Endodermal cell (in vitro differentiated cells): ENCODE measurements around the gene EYS. TPM values are rescaled to one million over a fixed set of nuclear protein-coding genes. Genes with fewer than 3 reads are reported as not detected.

Source experiments
- DNase-seq: peaks from one replicate; pipeline ENCODE4 v3.0.0-alpha.2; 2017
- H3K27ac ChIP-seq: 2 replicates; pipeline ENCODE4 v1.5.1; 2013; ENCODE audit warnings: mild to moderate bottlenecking, low read depth, low read length, moderate library complexity
- H3K27me3 ChIP-seq: 2 replicates; pipeline ENCODE4 v1.6.1; 2013; ENCODE audit warnings: mild to moderate bottlenecking, low read length, moderate library complexity; ENCODE audit not compliant: insufficient read depth, control insufficient read depth, poor library complexity, severe bottlenecking
- H3K36me3 ChIP-seq: 2 replicates; pipeline ENCODE4 v1.7.0; 2013; ENCODE audit warnings: mild to moderate bottlenecking, low read length, moderate library complexity; ENCODE audit not compliant: control insufficient read depth, insufficient read depth
- H3K4me1 ChIP-seq: one replicate; pipeline ENCODE4 v1.7.0; 2013; ENCODE audit warnings: low read length; ENCODE audit not compliant: control insufficient read depth, insufficient read depth
- H3K4me3 ChIP-seq: 2 replicates; pipeline ENCODE4 v1.5.1; 2013; ENCODE audit warnings: mild to moderate bottlenecking, low read length, moderate library complexity
- H3K9ac ChIP-seq: 2 replicates; pipeline ENCODE4 v1.6.1; 2013; ENCODE audit warnings: mild to moderate bottlenecking, low read length, moderate library complexity; ENCODE audit not compliant: poor library complexity, severe bottlenecking; ENCODE audit errors: extremely low read depth
- H3K9me3 ChIP-seq: 2 replicates; pipeline ENCODE4 v1.6.1; 2013; ENCODE audit warnings: mild to moderate bottlenecking, low read length, moderate library complexity; ENCODE audit not compliant: control insufficient read depth
- H3K27ac Mint-ChIP-seq: 2 replicates; pipeline ENCODE4 v1.8.0; 2020; ENCODE audit warnings: mixed read lengths
- H3K27me3 Mint-ChIP-seq: 2 replicates; pipeline ENCODE4 v1.8.0; 2021; ENCODE audit warnings: mild to moderate bottlenecking, mixed read lengths; ENCODE audit not compliant: insufficient read depth
- H3K36me3 Mint-ChIP-seq: 2 replicates; pipeline ENCODE4 v1.8.0; 2020; ENCODE audit warnings: low read depth, mixed read lengths
- H3K4me1 Mint-ChIP-seq: 2 replicates; pipeline ENCODE4 v1.8.0; 2020; ENCODE audit warnings: mixed read lengths
- H3K4me3 Mint-ChIP-seq: 2 replicates; pipeline ENCODE4 v1.8.0; 2020; ENCODE audit warnings: mild to moderate bottlenecking, moderate library complexity, mixed read lengths
- H3K9me3 Mint-ChIP-seq: 2 replicates; pipeline ENCODE4 v1.8.0; 2020; ENCODE audit warnings: mild to moderate bottlenecking, mixed read lengths
- CTCF ChIP-seq: fragments of 200-600 bp; sonication (generic); conservative IDR thresholded peaks from 2 replicates; pipeline ENCODE4 v1.5.0; 2021; ENCODE audit warnings: antibody characterized with exemption, mild to moderate bottlenecking
- WGBS, 2 experiments: methylation state at CpG; one replicate each; pipeline versions ENCODE4 v1.1.5 to v1.1.7; 2013; ENCODE audit warnings: missing lambda C conversion rate in 2 of 2, mixed read lengths in 1 of 2; ENCODE audit not compliant: insufficient coverage in 1 of 2, insufficient read length in 1 of 2; 5-methylcytosine and 5-hydroxymethylcytosine counted together
- total RNA-seq, 2 donors: library from RNA; stranded (reverse); fragmentation: NEBNext Ultra II Directional in 1 of 2; extraction: Animal tissue kit (Norgen Biotek cat#: 25700) in 1 of 2; gene quantifications; 2 replicates in 1 of 2; 3 replicates in 1 of 2; pipeline ENCODE4 v1.2.1, GENCODE V29; 2021

Gene EYS
- total RNA-seq, 2 donors from 2014 or later: 0.31 to 0.70 TPM

- H3K36me3 Mint-ChIP-seq: no peaks in the 10 kb centered on the region
- H3K4me3 ChIP-seq: no peak overlapping the region
- DNase-seq: no peak
- no peak overlapping the region for H3K9ac ChIP-seq
- no peaks in the 10 kb centered on the region for H3K4me1 ChIP-seq
- H3K4me3 Mint-ChIP-seq: no peak overlapping the region
- no peaks in the 10 kb centered on the region for H3K4me1 Mint-ChIP-seq
- no peaks in the 10 kb centered on the region for H3K9me3 ChIP-seq
- no peak for TF ChIP-seq CTCF
- H3K9me3 Mint-ChIP-seq: peaks cover 12% of the 10 kb centered on the region
- H3K27me3 Mint-ChIP-seq: no peaks in the 10 kb centered on the region
- no peak overlapping the region for H3K27ac Mint-ChIP-seq
- no peaks in the 10 kb centered on the region for H3K27me3 ChIP-seq
- H3K36me3 ChIP-seq: no peaks in the 10 kb centered on the region
- H3K27ac ChIP-seq: no peak overlapping the region
Observed at GRCh38 chr6:64902596-64902995, 804.4 kb downstream of the EYS start.

- DNase-seq: no peak
- Mint-ChIP-seq H3K4me1 (peaks cover 4% of the 10 kb centered on the region), H3K36me3 (peaks cover 3% of the 10 kb centered on the region), H3K27me3 (no peaks in the 10 kb centered on the region), H3K27ac (no peak overlapping the region), H3K4me3 (no peak overlapping the region), H3K9me3 (peaks cover 14% of the 10 kb centered on the region)
- H3K27me3 ChIP-seq: no peaks in the 10 kb centered on the region
- no peaks in the 10 kb centered on the region for H3K9me3 ChIP-seq
- TF ChIP-seq CTCF: no peak
- H3K4me3 ChIP-seq: no peak overlapping the region
- no peak overlapping the region for H3K27ac ChIP-seq
- H3K36me3 ChIP-seq: no peaks in the 10 kb centered on the region
- no peak overlapping the region for H3K9ac ChIP-seq
- H3K4me1 ChIP-seq: no peaks in the 10 kb centered on the region
- WGBS, 2 experiments: 92% methylated on average over 4 of the region's 4 CpGs; no CpG with 5 or more reads in 1 of the 2 experiments
Observed at GRCh38 chr6:64896939-64897338, 810.1 kb downstream of the EYS start.

GRCh38 chr6:64895945-64896344 lies 811.1 kb downstream of the EYS start:
- H3K9me3 Mint-ChIP-seq: peaks cover 14% of the 10 kb centered on the region

More at GRCh38 chr6:64895945-64896344, 811.1 kb downstream of the EYS start:
- Histone ChIP-seq H3K27me3 (no peaks in the 10 kb centered on the region), H3K9me3 (no peaks in the 10 kb centered on the region), H3K4me3 (no peak overlapping the region), H3K36me3 (no peaks in the 10 kb centered on the region), H3K27ac (no peak overlapping the region), H3K4me1 (no peaks in the 10 kb centered on the region), H3K9ac (no peak overlapping the region)
- Mint-ChIP-seq H3K27ac (no peak overlapping the region), H3K36me3 (peaks cover 3% of the 10 kb centered on the region), H3K27me3 (no peaks in the 10 kb centered on the region), H3K4me1 (peaks cover 4% of the 10 kb centered on the region), H3K4me3 (no peak overlapping the region)
- 75 to 78% methylated on average over 2 to 3 of the region's 3 CpGs for WGBS, 2 experiments
- no peak for TF ChIP-seq CTCF
- DNase-seq: no peak
